Measurements from ENCODE around the gene GALNT1.

DNA sequence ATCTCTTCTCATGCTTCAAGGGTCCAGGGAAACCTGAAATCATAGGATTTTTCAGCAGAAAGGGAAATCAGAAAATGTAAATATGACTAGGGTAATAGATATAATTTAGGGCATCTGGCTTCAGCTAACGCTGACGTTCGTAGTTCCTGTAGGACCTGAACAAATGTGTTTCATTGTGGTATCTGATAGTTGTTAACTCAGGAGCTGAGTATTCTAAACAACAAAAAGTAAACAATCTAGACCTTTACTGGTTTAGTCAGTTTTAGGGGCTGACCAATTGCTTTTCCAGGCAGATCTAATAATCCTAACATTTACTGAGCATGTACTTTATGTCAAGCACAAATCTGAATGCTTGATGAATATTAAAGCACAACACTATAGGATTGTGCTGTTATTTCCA is 114.8 kb downstream of the GALNT1 start:
- TF ChIP-seq POLR2A (IDR thresholded peaks at IDR 0.05): no peak
- TF ChIP-seq, protein P1, sequence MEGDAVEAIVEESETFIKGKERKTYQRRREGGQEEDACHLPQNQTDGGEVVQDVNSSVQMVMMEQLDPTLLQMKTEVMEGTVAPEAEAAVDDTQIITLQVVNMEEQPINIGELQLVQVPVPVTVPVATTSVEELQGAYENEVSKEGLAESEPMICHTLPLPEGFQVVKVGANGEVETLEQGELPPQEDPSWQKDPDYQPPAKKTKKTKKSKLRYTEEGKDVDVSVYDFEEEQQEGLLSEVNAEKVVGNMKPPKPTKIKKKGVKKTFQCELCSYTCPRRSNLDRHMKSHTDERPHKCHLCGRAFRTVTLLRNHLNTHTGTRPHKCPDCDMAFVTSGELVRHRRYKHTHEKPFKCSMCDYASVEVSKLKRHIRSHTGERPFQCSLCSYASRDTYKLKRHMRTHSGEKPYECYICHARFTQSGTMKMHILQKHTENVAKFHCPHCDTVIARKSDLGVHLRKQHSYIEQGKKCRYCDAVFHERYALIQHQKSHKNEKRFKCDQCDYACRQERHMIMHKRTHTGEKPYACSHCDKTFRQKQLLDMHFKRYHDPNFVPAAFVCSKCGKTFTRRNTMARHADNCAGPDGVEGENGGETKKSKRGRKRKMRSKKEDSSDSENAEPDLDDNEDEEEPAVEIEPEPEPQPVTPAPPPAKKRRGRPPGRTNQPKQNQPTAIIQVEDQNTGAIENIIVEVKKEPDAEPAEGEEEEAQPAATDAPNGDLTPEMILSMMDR (IDR thresholded peaks at IDR 0.05): no peak

All from testis (tissue), 2 donors.